ENCODE results near the gene INAFM1.
"Not testable (repeated sequence)": the region's sequence is repeated elsewhere in the genome, so short reads cannot be mapped to it uniquely, and the experiment has no call there.

GRCh38 chr19:47253016-47253415, 21.7 kb upstream of the INAFM1 start:
- not testable (repeated sequence) for TF ChIP-seq CTCF (IDR thresholded peaks at IDR 0.05; ENCODE audit: extremely low read depth in 1 of 2, insufficient read depth in 1 of 2, low read depth in 1 of 2, low read length in 2 of 2); POLR2AphosphoS5 (IDR thresholded peaks at IDR 0.05; ENCODE audit: insufficient read depth, low read depth, low read length); POLR2A (IDR thresholded peaks at IDR 0.05; ENCODE audit: low read depth, low read length); EZH2 (IDR thresholded peaks at IDR 0.05; ENCODE audit: borderline replicate concordance, low read depth, low read length, severe bottlenecking); FOS (IDR thresholded peaks at IDR 0.05; ENCODE audit: borderline replicate concordance, insufficient read depth, low read length); MYC (IDR thresholded peaks at IDR 0.05; ENCODE audit: low read depth, low read length); GATA2 (IDR thresholded peaks at IDR 0.05; ENCODE audit: insufficient read depth, insufficient read length, low read depth, low read length); MAX (IDR thresholded peaks at IDR 0.05; ENCODE audit: insufficient read depth, insufficient read length); JUN (IDR thresholded peaks at IDR 0.05; ENCODE audit: borderline replicate concordance, insufficient read depth, insufficient read length, low read depth)

Measured in endothelial cell of umbilical vein (primary cell).